NCI-H2029 (cell line): ENCODE data around the gene CCND3.
A peak's percentile ranks its signal among the peaks of the same experiment; 100 is the strongest.

Source experiments
- DNase-seq: peaks from one replicate; lab custom pipeline; 2025; lab: John Stamatoyannopoulos, UW

Gene CCND3

GRCh38 chr6:41941280-41942066, at the start of gene CCND3:
Gene CCND3, minus strand, starts transcription at chr6:41941808. Its CDS starts 159 bp downstream, at chr6:41941649.
- DNase-seq: peak; percentile 87

DNA sequence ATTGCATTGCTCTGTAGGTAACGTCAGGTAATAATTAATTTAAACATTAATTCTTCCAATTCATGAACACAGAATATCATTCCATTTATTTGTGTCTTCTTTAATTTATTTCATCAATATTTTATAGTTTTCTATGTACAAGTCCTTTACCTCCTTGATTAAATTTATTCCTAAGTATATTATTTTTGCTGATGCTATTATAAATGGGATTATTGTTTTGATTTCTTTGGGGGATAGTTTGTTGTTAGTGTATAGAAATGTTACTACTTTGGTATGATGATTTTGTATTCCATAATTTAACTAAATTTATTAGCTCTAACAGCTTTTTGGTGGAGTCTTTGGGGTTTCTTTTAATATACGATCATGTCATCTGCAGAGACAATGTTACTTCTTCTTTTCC, 44.7 kb upstream of the CCND3 start:
- DNase-seq: no peak

GRCh38 chr6:41984623-41985022, 43.0 kb upstream of the CCND3 start:
- no peak for DNase-seq

GRCh38 chr6:41976794-41977484, 35.3 kb upstream of the CCND3 start:
- DNase-seq: no peak

- no peak for DNase-seq
Observed at GRCh38 chr6:41975276-41975675, 33.7 kb upstream of the CCND3 start.

GRCh38 chr6:41974281-41974825, 32.7 kb upstream of the CCND3 start:
- DNase-seq: no peak

GRCh38 chr6:41972826-41973225, 31.2 kb upstream of the CCND3 start:
- DNase-seq: no peak

DNA sequence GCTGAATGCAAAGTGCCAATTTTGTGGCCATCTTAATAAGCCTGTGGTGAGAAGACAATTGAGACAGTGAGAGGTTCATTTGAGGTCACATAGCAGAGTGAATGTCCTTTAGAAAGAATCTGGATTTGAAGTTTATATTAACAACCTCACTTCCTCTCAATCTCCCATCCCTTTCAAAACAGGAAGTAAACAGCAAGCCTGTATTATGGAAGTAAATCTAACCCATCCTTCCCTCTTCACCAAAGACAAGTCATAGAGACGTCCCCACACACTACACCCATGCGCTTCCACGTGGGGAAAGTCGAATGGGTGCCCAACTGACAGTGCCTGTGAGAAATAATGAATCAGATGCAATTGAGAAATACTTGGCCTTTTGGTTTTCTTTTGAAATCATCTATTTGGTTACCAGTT, 28.8 kb upstream of the CCND3 start:
- DNase-seq: no peak

GRCh38 chr6:41967312-41968287, 26.0 kb upstream of the CCND3 start:
- DNase-seq: no peak

DNA sequence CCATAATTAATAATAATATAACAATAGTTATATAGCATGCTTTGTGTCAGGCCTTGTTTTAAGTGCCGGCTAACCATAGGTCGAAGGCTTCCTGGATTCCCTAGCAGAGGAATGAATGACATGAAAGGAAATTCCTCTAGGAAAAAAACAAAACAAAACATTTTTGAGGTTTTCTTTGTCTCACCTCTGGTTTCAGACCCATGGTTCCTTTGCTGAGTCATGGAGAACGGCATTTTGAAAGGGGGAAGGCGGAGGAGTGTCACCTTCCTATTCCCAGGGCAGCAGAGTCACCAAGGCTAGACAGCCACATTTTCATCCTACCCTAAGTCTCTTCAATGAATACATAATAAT, 25.3 kb upstream of the CCND3 start:
- DNase-seq: no peak

GRCh38 chr6:41966214-41966920, 24.8 kb upstream of the CCND3 start:
- no peak for DNase-seq

DNA sequence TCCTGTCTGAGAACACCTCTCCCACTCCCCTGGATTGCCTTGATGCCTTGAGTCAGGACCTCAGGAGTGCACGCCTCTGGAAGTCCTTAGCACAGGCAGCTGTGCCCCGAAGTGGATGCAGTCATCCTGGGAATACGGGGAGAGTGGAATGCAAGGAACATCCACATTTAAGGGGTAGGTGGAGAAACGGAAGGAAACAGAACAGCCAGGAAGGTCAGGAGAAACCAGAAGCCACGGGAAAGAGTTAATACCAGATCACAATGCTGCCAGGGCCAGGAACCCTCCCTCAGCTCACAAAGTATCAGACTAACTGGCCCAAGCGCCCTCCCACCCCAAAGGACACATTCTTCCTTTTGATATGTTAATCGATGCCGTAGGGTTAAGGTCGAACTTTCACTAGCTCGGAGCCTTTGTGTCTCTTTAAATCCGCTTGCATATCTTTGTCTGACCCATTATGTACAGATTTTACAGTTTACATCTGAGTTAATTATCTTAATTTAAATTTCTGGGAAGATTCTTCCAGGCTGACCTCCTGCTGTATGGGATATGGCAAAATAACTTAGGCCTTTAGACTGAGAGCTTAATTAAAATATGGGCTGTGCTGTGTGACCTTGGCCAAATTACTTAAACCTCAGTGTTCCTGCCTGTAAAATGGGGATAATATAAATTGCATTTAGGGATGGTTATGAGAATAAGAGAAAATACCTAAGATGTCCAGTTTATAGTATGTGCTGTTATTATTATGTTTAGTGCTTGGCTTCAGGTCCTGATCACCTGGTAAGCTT, 24.0 kb upstream of the CCND3 start:
- no peak for DNase-seq

GRCh38 chr6:41964201-41964887, 22.7 kb upstream of the CCND3 start:
- DNase-seq: no peak

- no peak for DNase-seq
Observed at GRCh38 chr6:41963371-41963770, 21.8 kb upstream of the CCND3 start.

DNA sequence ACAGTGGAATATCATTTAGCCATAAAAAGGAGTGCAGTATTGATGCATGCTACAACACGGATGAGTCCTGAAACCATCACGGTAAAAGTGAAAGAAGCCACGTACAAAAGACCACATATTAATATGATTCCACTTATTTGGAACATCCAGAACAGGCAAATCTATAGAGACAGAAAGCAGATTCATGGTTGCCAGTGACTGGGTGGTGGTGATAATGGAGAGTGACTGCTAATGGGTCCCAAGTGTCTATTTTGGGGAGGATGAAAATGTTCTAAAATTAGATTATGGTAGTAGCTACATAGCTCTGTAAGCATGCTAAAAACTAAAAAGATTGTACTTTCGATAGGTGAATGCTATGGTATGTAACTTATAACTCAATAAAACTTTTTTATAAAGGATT, 18.4 kb upstream of the CCND3 start:
- no peak for DNase-seq

DNA sequence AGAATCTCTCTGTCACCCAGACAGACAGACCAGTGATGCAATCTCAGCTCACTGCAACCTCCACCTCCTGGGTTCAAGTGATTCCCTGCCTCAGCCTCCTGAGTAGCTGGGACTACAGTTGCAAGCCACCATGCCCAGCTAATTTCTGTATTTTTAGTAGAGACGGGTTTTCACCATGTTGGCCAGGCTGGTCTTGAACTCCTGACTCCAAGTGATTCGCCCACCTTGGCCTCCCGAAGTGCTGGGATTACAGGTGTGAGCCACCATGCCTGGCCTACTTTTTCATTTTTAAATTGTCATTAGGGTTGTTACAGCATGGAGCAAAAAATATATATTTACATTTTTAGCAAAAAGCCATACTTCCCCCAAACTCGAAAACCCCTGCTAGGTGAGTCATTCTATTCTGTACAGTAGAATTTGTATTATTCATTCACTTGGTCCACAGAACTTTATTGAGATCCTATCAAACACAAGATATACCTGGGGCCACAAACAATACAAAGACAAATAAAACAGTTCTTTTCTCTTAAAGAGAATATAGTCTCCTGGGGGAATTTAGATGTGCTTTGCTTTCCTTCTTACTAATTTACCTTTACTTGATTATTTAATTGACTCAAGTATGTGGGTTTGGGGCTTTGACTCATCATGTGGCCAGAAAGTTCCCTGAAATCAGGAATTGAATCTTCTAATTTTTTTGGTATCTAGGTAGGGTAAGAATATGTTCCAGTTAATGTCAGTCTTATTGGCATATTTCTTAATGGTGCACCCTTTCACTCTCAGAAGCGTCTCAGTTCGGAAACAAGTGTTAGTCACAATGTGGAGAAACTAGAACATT, 16.6 kb upstream of the CCND3 start:
- DNase-seq: no peak

DNA sequence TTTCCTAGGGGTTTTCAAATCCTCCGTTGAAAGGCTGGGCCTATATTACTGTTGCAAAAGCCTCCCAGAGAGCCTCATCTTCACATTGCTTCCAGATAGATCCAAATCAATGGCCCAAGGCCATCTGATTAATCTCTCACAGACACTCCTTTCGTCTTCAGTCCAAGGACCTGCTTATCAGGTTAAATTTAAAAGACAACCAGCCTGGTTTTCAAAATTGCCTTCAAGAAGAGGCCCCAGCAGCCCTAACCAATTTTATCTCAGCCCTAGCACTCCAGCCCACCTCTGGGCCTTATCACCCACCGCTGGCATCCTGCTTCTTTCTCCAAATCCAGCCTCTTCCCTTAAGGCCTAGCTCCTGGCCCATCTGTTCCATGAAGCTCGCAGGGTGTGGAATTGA, 15.5 kb upstream of the CCND3 start:
- no peak for DNase-seq

- DNase-seq: no peak
Observed at GRCh38 chr6:41955412-41955811, 13.8 kb upstream of the CCND3 start.

- DNase-seq: no peak
Observed at GRCh38 chr6:41954668-41955067, 13.1 kb upstream of the CCND3 start.
